ENCODE data around the gene SERGEF.

GRCh38 chr11:17859552-17859951, 153.3 kb downstream of the SERGEF start:
- TF ChIP-seq CTCF (IDR thresholded peaks at IDR 0.05; ENCODE audit: low read depth, low read length, missing input control), result no peak
- no peak for TF ChIP-seq YY1 (IDR thresholded peaks at IDR 0.05)
- TF ChIP-seq RAD21 (IDR thresholded peaks at IDR 0.05), result no peak
- no peak for TF ChIP-seq TAF1 (conservative IDR thresholded peaks at IDR 0.05)
- TF ChIP-seq REST (IDR thresholded peaks at IDR 0.05), result no peak
- TF ChIP-seq EGR1 (IDR thresholded peaks at IDR 0.05; ENCODE audit: low read depth in 2 of 2), result no peak
- no peak for TF ChIP-seq ATF3 (IDR thresholded peaks at IDR 0.05)
- TF ChIP-seq SP1 (IDR thresholded peaks at IDR 0.05), result no peak
